Stimulated activated CD4-positive, alpha-beta T cell treated with anti-CD3 and anti-CD28 coated beads, TNF-alpha, amount 100 ng/mL, for 48 hours (primary cell): ENCODE results near the gene ELAVL1.
"Not testable (repeated sequence)": the region's sequence is repeated elsewhere in the genome, so short reads cannot be mapped to it uniquely, and the experiment has no call there.

ENCODE experiments used
- DNase-seq, 3 donors: peaks; one replicate each; pipeline ENCODE4 v3.0.0-alpha.2; 2020; ENCODE audit warnings: low read depth in 3 of 3

ELAVL1 gene

DNA sequence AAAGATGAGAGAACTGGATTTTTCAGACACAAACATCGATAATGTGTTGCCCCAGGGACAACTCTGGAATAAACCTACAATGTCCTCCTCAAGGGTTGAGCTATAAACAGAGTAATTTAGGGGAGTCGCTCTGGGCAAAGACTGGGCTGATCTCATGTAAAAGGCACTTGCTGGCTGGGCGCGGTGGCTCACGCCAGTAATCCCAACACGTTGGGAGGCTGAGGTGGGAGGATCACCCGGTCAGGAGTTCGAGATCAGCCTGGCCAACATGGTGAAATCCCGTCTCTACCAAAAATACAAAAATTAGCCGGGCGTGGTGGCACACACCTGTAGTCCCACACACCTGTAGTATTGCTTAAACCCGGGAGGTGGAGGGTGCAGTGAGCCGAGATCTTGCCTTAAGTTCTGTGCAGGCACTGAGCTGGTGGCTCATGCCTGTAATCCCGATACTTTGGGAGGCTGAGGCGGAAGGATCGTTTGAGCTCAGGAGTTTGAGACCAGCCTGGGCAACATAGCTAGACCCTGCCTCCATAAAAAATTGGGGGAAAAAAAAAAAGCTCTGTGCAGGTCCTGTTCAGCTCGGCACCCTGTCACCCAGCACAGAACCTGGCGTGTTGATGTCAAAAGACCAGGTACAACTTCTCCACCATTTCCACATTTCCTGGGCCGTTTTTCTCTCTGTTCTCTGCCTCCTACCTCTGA is 63.4 kb downstream of the ELAVL1 start:
- no peak for DNase-seq

DNA sequence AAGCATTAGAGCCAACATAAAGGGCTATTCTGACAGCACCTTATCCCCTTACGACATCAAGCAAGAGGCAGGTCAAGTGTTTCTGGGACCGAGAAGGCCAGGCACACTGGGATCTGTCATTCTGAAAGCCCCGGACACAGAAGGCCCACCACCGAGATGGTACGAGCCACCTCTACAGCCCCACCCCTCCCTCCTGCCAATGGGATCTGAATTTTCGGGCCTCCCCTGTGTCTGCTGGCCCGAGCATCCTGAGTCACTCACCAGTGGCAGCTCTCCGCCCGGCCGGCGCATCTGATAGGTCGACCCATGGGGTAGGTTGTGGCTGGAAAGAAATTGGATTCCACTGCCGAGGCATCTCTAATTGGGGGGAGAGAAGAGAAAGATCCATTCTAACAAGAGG is 64.6 kb downstream of the ELAVL1 start:
- no peak for DNase-seq

DNA sequence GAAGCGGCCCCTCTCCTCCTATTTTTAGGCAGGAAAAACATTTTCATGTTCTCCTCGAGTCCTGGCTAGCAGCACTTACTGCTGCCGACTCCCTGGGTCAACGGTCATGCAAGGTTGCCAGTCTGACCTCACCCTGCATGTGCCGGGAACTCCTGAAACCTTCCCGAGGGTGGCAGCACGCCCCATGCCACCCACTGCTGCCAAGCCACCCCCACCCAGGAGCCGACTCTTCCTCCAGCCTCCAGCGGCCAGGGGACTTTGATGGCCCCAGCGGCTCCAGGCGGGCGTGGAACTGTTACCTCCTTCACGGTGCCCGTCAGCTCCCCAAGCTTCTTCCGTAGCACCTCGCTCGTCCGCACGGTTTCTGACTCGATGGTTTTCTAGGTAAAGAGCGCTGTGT is 70.7 kb downstream of the ELAVL1 start:
- DNase-seq, result no peak

DNA sequence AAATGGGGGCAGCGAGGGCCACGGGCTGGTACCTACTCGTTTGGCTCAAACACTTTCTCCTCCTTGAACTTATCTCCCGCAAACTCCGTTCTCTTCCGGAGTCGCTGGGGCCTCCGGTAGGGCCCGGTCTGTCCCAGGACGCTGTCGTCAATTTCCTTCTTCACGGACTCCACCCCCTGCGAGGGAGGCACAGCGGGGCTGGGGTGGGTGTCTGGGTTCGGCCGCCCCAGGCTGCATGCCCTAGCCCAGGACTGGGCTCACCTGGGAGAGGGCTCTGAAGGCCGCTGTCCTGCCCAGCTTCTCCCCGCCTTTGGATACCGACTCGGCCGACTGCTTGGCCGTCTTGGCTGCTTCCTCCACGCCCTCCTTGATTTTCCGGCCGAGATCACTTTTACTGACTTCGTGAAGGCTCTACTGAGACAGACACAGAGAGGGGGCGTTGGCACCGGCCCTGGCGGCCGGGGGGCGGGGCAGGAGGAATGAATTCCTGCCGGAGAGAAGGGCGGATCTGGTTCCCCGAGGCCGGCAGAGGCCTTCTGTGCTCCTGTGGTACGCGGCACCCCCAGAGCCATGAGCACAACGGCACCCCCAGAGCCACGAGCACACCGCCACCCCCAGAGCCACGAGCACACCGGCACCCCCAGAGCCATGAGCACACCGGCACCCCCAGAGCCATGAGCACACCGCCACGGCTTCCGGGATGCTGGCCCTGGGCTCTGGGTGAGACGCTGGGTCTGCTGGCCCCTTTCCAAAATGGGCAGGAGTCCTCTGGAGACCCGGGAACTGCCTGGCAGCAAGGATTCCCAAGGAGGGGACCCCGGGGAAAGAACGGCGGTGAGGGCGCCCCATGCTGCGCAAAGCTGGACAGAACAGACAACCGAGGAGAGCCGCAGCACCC is 71.4 kb downstream of the ELAVL1 start:
- DNase-seq, result no peak

DNA sequence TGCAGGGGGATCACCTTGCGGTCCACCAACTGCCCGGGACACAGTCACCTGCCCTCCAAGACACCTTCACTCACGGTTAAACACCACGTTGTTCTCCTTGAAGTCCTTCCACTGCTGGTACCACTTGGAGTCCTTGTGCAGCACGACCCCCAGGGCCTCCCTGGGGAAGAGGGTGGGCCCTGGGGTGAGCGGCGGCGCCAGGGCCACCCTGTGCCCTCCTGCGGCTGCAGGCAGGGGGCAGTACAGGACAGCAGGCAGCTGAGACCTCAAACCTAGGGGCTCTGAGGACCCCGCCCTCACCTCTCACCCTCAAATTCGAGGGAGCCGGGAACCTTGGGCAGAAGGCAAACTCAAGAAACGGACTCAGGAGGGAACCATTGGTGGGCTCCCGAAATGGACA is 72.0 kb downstream of the ELAVL1 start:
- DNase-seq, result no peak

DNA sequence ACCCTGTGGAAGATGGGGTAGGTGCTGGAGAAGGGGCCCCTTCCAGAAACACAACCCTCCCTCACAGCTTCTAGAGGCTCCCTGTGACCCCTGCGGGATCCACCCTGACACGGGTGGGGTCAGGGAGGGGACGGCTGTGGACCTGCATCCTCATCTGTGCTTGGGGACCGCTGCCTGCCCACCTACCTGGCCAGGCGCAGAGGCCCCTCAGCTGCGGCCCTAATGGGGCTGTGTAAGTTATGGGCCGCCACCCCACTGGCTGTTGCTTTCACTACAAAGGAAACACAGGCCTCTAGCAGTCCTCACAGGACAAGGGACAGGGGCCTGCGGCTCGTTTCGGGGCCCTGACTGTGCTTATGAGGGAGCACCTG is 72.5 kb downstream of the ELAVL1 start:
- no peak for DNase-seq

DNA sequence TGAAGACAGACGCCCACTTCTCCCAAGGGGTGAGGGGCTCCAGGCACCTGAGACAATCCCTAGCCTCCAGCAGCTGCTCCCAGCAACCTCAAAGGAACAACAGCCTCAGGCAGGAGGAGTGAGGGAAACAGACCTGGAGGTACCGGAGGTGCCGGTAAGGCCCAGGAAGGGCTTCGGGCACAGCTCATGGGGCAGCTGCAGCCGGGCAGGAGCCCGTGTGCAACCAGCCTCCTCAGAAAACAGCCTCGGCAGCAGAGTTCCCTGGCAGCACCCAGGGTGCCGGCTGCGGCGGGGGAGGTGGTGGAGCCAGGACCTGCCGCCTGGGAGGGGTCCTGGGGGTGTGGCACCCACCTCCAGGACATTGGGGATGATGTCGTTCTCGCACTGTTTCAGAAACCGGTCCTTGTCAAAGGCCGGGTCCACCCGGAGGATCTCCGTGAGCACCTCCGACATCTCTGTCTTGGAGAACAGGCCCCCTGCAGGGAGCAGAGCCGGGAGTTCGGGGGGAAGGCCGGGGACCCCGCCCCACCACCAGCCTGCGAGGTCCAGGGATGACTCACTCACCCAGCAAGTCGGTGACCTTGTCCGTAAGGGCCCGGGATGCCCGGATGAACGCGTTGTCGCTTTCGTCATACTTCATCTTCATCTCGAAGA is 73.0 kb downstream of the ELAVL1 start:
- DNase-seq, result no peak

DNA sequence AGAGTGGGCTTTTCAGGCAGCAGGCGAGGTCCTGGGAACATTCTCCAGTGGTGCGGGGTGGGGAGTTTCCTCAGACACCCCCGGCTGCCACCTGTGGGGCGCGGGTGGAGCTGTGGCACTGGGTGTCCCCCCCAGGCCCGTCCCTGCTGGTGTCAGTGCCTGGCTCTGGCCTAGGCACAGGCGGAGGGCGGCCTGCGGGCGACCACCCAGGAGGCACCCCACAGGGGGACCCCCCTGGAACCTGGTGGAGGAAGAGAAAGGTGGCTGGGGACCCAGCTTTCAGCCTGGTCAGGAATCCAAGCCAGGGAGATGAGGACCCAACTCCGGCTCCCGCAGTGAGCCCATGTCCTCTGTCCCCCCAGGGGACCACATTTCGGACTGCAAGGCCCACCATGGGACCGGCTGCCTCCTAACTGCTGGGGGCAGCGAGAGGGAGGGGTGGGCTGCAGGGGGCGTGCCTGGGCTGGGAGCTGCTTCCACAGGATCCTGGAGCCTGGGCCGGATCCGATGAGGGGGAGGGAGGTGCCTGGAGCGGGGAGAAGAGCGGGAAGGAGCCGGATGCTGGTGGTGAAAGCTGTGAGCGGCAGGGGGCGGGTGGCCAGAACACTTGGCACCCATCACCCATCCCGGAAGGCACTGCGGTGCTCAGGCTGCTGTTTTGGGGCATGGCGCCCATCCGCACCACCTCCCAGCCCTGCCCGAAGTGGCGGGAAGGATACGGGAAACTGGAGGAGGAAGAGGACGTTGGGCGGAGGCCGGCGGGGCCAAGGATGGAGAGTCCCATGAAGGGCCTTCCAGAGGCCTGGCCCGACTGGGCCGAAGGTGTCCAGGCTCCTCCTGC is 74.0 kb downstream of the ELAVL1 start:
- DNase-seq, result no peak

DNA sequence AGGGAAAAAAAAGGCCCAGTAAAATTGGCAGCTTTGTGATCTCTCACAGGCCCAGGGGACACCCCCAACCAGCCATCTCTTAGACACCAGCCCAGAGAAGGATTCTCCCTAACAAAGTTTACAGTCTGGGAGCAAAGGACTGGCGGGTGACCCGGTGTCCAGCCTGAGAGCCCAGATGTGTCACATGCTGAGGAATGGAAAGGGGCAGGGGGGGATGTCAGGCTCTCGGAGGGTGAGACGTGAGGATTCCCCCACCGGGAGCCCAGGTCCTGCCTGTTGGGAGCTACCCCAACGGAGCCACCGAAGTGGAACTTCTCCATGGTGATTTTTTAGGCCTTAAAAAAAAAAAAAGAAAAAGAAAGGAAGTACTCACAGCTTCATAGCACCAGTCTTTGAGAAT is 74.7 kb downstream of the ELAVL1 start:
- no peak for DNase-seq

DNA sequence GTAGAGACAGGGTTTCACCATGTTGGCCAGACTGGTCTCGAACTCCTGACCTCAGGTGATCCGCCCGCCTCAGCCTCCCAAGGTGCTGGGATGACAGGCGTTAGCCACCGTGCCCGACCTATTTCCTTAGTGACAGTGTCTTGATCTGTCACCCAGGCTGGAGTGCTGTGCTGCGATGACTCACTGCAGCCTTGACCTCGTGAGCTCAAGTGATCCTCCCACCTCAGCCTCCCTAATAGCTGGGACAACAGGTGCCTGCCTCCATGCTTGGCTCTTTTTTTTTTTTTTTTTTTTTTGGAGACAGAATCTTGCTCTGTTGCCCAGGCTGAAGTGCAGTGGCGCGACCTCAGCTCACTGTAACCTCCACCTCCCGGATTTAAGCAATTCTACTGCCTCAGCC is 75.4 kb downstream of the ELAVL1 start:
- DNase-seq, result not testable (repeated sequence)

DNA sequence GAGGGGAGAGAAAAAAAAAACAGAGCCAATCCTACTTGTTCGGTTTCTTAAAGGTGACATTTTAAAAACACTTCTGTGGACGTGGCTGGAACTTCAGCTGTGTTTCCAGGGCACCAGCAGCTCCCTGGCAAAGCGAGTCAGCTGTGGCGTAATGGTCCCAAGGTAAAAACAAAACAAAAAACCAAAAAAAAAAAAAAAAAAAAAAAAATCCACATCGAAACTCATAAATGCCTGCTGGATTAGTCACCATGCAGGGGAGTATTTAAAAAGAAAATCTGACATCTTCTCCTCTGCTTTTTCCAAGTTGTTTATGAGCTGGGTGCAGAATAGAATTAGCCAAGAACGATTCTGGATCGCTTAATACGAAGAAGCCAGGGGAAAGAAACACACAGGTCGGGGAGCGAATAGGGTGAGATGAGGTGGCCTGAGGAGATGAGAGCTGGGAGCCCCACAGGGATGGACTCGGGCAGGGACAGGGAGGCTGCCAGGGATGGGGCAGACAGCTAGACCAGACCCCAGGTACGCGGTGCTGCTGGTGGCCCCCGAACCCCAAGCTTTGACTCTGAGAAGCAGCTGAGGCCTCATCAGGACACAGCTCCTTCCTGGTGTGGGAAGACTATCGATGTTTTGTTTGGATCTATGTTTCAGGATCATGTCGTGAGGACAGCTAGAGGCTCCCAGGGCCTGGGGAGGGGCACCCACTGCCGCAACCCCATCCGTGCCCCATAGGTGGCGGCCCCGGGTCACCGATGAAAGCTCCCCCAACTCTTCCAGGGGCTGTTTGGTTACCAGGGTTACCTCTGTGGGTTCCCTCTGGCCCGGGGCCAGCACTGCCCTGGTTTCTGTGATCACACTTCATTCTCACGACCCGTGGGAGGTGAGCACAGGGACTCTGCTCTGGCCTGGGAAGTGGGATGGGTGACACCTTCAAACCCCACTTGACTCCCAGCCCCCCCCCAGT is 76.4 kb downstream of the ELAVL1 start:
- peak in 1 of 3 donors; percentile 55 for DNase-seq

DNA sequence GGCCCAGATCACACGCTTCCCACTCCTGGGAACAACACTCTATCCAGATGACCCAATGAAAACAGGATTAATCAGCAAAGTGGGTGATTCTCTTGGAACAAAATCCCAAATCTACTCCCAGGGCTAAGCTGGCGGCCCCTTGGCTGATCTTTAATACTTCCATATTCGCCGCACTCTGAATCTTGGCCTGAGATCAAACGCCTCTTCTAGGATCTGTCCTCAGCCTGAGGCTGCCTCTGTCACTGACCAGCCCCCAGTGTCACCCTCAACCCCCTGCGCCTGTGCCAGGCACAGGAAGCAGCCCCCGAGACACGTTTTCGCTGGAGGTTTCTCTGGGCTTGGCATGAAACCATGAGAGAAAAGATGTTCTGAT is 77.1 kb downstream of the ELAVL1 start:
- no peak for DNase-seq

DNA sequence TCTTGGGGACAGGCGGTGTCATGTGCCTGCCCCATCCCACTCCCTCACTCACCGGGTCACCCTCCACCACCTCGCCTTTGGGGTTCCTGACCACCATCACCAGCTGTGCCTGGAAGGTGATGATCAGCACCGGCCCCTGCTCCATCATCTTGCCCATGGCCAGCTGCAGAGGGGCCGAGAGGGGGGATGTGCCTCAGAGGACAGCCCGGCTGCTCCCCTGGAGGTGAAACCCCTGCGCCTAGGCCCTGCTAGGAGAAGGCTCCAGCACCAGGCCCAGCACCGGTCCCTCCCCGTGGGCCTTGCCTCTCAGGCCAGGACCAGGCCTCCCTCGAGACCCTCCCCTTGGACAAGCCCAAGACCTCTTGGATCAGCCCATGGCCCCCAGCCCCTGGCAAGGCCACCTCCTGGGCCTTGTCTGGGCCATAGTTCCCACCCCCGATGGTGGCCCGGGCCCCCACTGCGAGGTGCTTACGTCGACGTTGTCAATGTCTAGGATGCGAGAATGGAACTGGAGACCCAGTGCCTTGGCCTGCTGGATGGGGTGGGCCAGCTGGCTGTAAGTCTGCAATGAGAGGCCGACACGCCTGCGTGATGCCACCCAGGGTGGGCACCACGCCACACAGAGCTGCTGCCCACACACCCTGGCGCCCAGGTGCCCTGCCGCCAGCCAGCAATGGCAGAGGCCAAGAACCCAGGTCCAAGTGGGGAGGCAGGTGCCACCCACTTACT is 77.7 kb downstream of the ELAVL1 start:
- DNase-seq, result no peak

DNA sequence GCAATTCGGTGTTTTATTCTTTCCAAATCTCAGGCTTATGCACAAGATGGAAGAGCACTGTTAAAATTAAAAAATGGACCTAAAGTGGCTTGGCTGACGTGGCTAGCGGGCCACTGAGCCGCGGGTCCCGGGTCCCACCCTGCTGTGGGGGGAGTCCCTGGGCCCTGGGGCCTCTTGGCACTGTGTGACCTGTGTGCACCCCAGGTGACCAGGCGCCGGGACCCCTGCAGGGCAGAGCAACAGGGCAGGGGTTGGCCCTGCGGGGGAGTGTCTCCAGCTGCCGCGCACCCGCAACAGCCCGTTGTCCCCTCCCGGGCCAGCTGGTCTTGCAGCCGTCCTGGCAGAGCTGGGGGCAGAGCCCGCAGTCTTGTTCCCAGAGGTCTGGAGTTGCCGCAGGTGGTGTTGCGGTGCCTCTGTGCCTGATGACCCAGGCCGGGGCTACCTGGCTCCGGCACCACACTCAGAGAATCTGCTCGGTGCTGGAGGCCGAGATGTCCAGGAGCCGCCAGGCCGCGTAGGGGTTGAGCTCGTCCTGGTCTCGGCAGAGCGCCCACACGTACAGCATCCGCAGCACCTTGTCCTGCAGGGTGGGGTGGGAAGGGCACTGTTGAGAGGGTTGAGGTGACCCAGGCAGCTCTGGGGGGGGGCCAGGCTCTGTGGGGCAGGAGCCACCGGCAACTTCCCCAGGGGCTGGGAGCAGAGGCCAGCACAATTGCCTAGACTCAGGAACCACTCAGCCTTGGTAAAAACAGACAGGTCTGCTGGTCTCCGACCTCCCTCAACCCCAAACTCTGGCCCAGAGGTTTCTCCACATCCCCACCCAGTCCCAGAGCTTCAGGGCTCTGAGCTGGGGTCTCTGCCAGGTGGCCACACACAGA is 78.5 kb downstream of the ELAVL1 start:
- DNase-seq, result no peak

DNA sequence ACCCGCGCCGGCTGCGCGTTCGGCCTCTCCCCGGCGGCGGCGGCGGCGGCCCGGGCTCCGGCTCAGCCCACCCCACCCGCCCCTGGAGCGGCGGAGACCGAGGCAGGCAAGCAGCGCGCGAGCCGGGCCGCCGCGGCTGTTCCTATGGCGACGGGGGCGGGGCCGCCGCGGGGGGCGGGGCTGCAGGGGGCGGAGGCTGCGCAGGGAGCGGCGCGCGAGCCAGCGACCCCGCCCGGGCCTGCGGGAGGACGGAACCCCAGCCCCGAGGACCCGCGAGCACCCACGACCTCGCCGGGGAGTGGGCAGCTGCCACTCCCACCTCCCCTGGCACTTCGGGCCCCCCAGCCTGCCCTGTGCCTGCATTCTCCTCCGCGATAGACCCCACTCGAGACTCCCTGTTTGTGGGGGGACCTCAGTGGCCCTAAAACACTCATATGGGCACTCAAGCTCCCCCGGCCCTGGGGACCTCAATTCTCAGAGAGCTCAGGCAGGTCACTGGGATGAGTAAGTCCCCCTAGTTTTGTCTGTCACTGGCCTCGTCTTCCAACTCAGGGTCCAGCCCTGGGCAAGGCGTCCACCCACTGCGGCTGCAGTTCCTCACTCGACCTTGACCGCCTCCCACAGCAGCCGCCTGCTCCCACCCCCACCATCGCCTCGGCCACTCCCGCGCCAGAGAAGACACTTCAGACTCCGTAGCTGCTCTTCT is 79.3 kb downstream of the ELAVL1 start, which contains the start of gene CTXN1:
Gene CTXN1 (minus strand): TSS at position 115 of the 706 bp plus-strand sequence. CDS start 597 bp downstream, outside the sequence.
- DNase-seq, result peak in 2 of 3 donors; percentile 53 to 72

DNA sequence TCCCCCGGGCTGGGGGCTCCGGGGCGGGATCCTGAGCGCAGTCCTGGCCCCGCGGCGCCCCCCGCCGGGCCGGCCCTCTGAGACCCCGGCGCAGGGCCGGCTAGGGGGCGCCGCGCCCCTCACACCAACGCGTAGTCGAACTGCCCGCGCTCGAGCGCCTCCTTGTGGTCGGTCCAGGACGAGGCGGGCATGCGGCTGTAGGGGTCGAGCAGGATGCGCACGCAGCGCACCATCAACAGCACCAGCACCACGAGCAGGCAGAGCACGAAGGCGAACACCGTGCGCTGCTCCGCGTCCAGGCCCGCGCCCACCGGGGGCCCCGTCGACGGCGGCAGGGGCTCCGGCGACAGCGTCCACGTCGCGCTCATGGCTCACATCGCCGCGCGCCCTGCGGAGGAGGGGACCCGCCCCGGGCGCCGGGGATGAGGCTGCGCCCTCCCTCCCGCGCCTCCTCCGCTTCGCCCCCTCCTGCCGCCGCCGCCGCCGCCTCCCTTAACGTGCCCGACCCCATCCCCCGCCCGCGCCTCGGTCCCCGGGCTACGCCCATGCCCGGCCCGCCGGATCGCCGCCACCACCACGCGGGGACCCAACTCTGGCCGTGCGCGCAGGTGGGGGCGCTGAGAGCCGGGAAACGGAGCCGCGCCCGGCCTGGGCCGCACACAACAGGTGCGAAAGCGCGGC is 80.1 kb downstream of the ELAVL1 start:
- DNase-seq, result peak; percentile 62 to 73 (median 62)

DNA sequence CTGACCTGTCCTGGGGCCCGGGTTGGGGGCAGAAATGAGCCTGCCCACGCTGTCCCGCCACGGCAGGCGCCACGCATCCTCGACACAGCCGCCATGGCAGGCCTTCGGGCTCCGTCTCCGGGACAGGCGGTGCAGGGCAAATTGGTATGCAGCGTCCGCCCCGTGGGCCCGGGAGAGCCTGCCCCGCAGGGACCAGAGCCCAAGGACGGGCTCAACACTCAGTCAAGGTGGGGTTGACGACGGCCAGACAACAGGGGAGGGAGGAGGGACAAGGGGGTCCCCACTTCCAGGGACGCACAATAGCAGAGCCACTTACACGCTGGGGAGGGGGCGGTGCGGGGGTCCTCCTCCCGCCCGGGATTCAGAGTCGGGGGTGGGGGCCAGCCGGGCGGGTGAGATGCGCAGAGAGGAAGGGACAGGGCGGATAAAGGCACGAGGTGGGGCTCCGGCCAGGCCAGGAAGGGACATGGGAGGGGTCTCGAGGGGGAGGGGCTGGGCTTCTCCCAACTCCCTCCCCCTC is 80.7 kb downstream of the ELAVL1 start:
- DNase-seq, result no peak
